Measurements from ENCODE around the gene RAD51.
A peak's percentile ranks its signal among the peaks of the same experiment; 100 is the strongest.
"Not testable (repeated sequence)": the region's sequence is repeated elsewhere in the genome, so short reads cannot be mapped to it uniquely, and the experiment has no call there.

Gene RAD51

GRCh38 chr15:40694688-40695468, at the start of gene RAD51:
RAD51 (plus strand) TSS chr15:40695174; CDS start chr15:40698759, 3,585 bp downstream.
- DNase-seq (ENCODE audit: low read depth in 2 of 2), result peak; percentile 86 to 90

GRCh38 chr15:40647523-40647922, 47.5 kb upstream of the RAD51 start:
- DNase-seq (ENCODE audit: low read depth in 2 of 2), result no peak

- no peak for DNase-seq (ENCODE audit: low read depth in 2 of 2)
These were observed 44.5 kb upstream of the RAD51 start for GRCh38 chr15:40650479-40650878.

- DNase-seq (ENCODE audit: low read depth in 2 of 2), result no peak
These were observed 34.3 kb upstream of the RAD51 start for GRCh38 chr15:40660686-40661085.

GRCh38 chr15:40664909-40665308, 30.1 kb upstream of the RAD51 start:
- DNase-seq (ENCODE audit: low read depth in 2 of 2), result no peak

- DNase-seq (ENCODE audit: low read depth in 2 of 2), result not testable (repeated sequence)
These were observed 18.7 kb upstream of the RAD51 start for GRCh38 chr15:40676290-40676689.

GRCh38 chr15:40676906-40677305, 18.1 kb upstream of the RAD51 start:
- not testable (repeated sequence) for DNase-seq (ENCODE audit: low read depth in 2 of 2)

GRCh38 chr15:40680151-40680550, 14.8 kb upstream of the RAD51 start:
- DNase-seq (ENCODE audit: low read depth in 2 of 2), result no peak

- DNase-seq (ENCODE audit: low read depth in 2 of 2), result not testable (repeated sequence)
These were observed 14.0 kb upstream of the RAD51 start for GRCh38 chr15:40680959-40681358.

GRCh38 chr15:40684381-40684780, 10.6 kb upstream of the RAD51 start:
- no peak for DNase-seq (ENCODE audit: low read depth in 2 of 2)

- DNase-seq (ENCODE audit: low read depth in 2 of 2), result no peak
These were observed 9.6 kb upstream of the RAD51 start for GRCh38 chr15:40685376-40685775.

GRCh38 chr15:40688932-40689799, 5.8 kb upstream of the RAD51 start:
- no peak for DNase-seq (ENCODE audit: low read depth in 2 of 2)

- no peak for DNase-seq (ENCODE audit: low read depth in 2 of 2)
These were observed 3.2 kb upstream of the RAD51 start for GRCh38 chr15:40691737-40692136.

- DNase-seq (ENCODE audit: low read depth in 2 of 2), result no peak
These were observed 878 bp upstream of the RAD51 start for GRCh38 chr15:40693904-40694687.

- no peak for DNase-seq (ENCODE audit: low read depth in 2 of 2)
These were observed 506 bp downstream of the RAD51 start for GRCh38 chr15:40695469-40695890.

- DNase-seq (ENCODE audit: low read depth in 2 of 2), result no peak
These were observed 1.3 kb downstream of the RAD51 start for GRCh38 chr15:40696228-40696627.

- no peak for DNase-seq (ENCODE audit: low read depth in 2 of 2)
These were observed 2.9 kb downstream of the RAD51 start for GRCh38 chr15:40697916-40698315.

GRCh38 chr15:40702077-40702476, 7.1 kb downstream of the RAD51 start:
- no peak for DNase-seq (ENCODE audit: low read depth in 2 of 2)

GRCh38 chr15:40706121-40706520, 11.1 kb downstream of the RAD51 start:
- no peak for DNase-seq (ENCODE audit: low read depth in 2 of 2)

GRCh38 chr15:40714144-40714543, 19.2 kb downstream of the RAD51 start:
- no peak for DNase-seq (ENCODE audit: low read depth in 2 of 2)

- no peak for DNase-seq (ENCODE audit: low read depth in 2 of 2)
These were observed 21.2 kb downstream of the RAD51 start for GRCh38 chr15:40716165-40716564.

- no peak for DNase-seq (ENCODE audit: low read depth in 2 of 2)
These were observed 26.7 kb downstream of the RAD51 start for GRCh38 chr15:40721701-40722100.
